Liver (tissue), 9 donors: ENCODE data around the gene FMN1. TPM values are rescaled to one million over a fixed set of nuclear protein-coding genes. Genes with fewer than 3 reads are reported as not detected.
A peak's percentile ranks its signal among the peaks of the same experiment; 100 is the strongest.

Source experiments
- DNase-seq: peaks from one replicate; pipeline ENCODE4 v3.0.0-alpha.2; 2017; ENCODE audit warnings: low spot score
- H3K27ac ChIP-seq, 2 donors: one replicate each; pipeline ENCODE4 v1.7.0; 2013; ENCODE audit warnings: inconsistent platforms in 2 of 2, low read length in 2 of 2, control low read depth in 1 of 2, low read depth in 1 of 2, mild to moderate bottlenecking in 1 of 2
- H3K27me3 ChIP-seq, 4 donors: one replicate each; pipeline versions ENCODE4 v1.6.1 to v1.7.0; 2013; ENCODE audit warnings: low read length in 3 of 4, inconsistent platforms in 1 of 4, mild to moderate bottlenecking in 1 of 4, moderate library complexity in 1 of 4; ENCODE audit not compliant: control insufficient read depth in 4 of 4, insufficient read depth in 4 of 4
- H3K36me3 ChIP-seq, 4 donors: one replicate each; pipeline versions ENCODE4 v1.6.1 to v1.7.0; 2013; ENCODE audit warnings: low read length in 3 of 4, mild to moderate bottlenecking in 3 of 4, low read depth in 1 of 4, moderate library complexity in 1 of 4; ENCODE audit not compliant: control insufficient read depth in 4 of 4, insufficient read depth in 3 of 4
- H3K4me1 ChIP-seq, 4 donors: one replicate each; pipeline versions ENCODE4 v1.6.1 to v1.7.0; 2013; ENCODE audit warnings: low read length in 3 of 4, mild to moderate bottlenecking in 3 of 4, moderate library complexity in 1 of 4; ENCODE audit not compliant: control insufficient read depth in 4 of 4, insufficient read depth in 4 of 4
- H3K4me3 ChIP-seq, 3 donors: one replicate each; pipeline versions ENCODE4 v1.6.1 to v1.7.0; 2013; ENCODE audit warnings: low read length in 3 of 3, control low read depth in 1 of 3, low read depth in 1 of 3, mild to moderate bottlenecking in 1 of 3
- H3K9ac ChIP-seq, 2 donors: one replicate each; pipeline ENCODE4 v1.7.0; 2013; ENCODE audit warnings: low read length in 2 of 2, mild to moderate bottlenecking in 2 of 2, moderate library complexity in 2 of 2, control low read depth in 1 of 2, low read depth in 1 of 2
- H3K9me3 ChIP-seq, 4 donors: one replicate each; pipeline versions ENCODE4 v1.6.1 to v1.7.0; 2013; ENCODE audit warnings: low read length in 3 of 4; ENCODE audit not compliant: control insufficient read depth in 4 of 4
- EGR1 ChIP-seq, 2 donors: IDR thresholded peaks; 2 replicates each; pipeline ENCODE4 v1.6.1; 2016 to 2018; ENCODE audit warnings: antibody characterized with exemption in 2 of 2, low read depth in 2 of 2
- FOXA1 ChIP-seq: IDR thresholded peaks from 2 replicates; pipeline ENCODE4 v1.6.1; 2016; ENCODE audit warnings: antibody characterized with exemption
- FOXA2 ChIP-seq: IDR thresholded peaks from 2 replicates; pipeline ENCODE4 v1.6.1; 2016; ENCODE audit warnings: antibody characterized with exemption
- HNF4A ChIP-seq, 2 donors: conservative IDR thresholded peaks; 2 replicates each; pipeline ENCODE4 v1.6.1; 2016; ENCODE audit warnings: antibody characterized with exemption in 2 of 2, mild to moderate bottlenecking in 2 of 2
- HNF4G ChIP-seq: IDR thresholded peaks from 2 replicates; pipeline ENCODE4 v1.6.1; 2016; ENCODE audit warnings: antibody characterized with exemption
- JUND ChIP-seq, 2 donors: IDR thresholded peaks; 2 replicates each; pipeline ENCODE4 v1.6.1; 2016; ENCODE audit warnings: antibody characterized with exemption in 2 of 2
- NR2F2 ChIP-seq: IDR thresholded peaks from 2 replicates; pipeline ENCODE4 v1.6.1; 2016; ENCODE audit warnings: antibody characterized with exemption
- RAD21 ChIP-seq, 2 donors: IDR thresholded peaks; 2 replicates each; pipeline ENCODE4 v1.6.1; 2016; ENCODE audit warnings: antibody characterized with exemption in 2 of 2, mild to moderate bottlenecking in 2 of 2
- RXRA ChIP-seq, 2 donors: IDR thresholded peaks; 2 replicates each; pipeline ENCODE4 v1.6.1; 2017 to 2018; ENCODE audit warnings: antibody characterized with exemption in 2 of 2, mild to moderate bottlenecking in 1 of 2
- SP1 ChIP-seq: IDR thresholded peaks from 2 replicates; pipeline ENCODE4 v1.6.1; 2018; ENCODE audit warnings: antibody characterized with exemption, mild to moderate bottlenecking
- YY1 ChIP-seq: IDR thresholded peaks from 2 replicates; pipeline ENCODE4 v1.6.1; 2016; ENCODE audit warnings: antibody characterized with exemption, mild to moderate bottlenecking
- WGBS: extraction: QIAGEN DNeasy Blood & Tissue Kit; methylation state at CpG from one replicate; pipeline ENCODE4 v1.1.7; 2013; 5-methylcytosine and 5-hydroxymethylcytosine counted together
- polyA plus RNA-seq, 2 donors: library from polyadenylated mRNA; stranded (reverse) in 1 of 2; unstranded in 1 of 2; fragments of 200-250 nt in 1 of 2; fragments of >200 nt in 1 of 2; fragmentation: Nextera tagmentation in 1 of 2; extraction: Ambion mirVana in 1 of 2; gene quantifications; one replicate each; pipeline versions ENCODE4 v1.2.1 to v1.2.3, GENCODE V29; 2013 to 2015
- total RNA-seq, 2 donors: library from RNA; depleted of rRNA; stranded (reverse); fragments of >200 nt; gene quantifications; one replicate each; pipeline ENCODE4 v1.2.3, GENCODE V29; 2014
- TF ChIP-seq, protein P1 (sequence below): IDR thresholded peaks from 2 replicates; pipeline ENCODE4 v1.6.1; 2016; ENCODE audit warnings: antibody characterized with exemption
- TF ChIP-seq, protein P2 (sequence below): IDR thresholded peaks from 2 replicates; pipeline ENCODE4 v1.6.1; 2016; ENCODE audit warnings: antibody characterized with exemption
- TF ChIP-seq, protein P3 (sequence below): IDR thresholded peaks from 2 replicates; pipeline ENCODE4 v1.6.1; 2016; ENCODE audit warnings: antibody characterized with exemption, mild to moderate bottlenecking
- TF ChIP-seq, protein P4 (sequence below): fragments of 150-350 bp; IDR thresholded peaks from 2 replicates; pipeline ENCODE4 v1.5.1; 2017; ENCODE audit warnings: improper control_type of control experiment, low read depth, low read length; ENCODE audit not compliant: missing input control
- TF ChIP-seq, protein P5 (sequence below): IDR thresholded peaks from 2 replicates; pipeline ENCODE4 v1.6.1; 2016; ENCODE audit warnings: antibody characterized with exemption
- donor health status: healthy.
- donor health status: healthy.
- donor health status: healthy.
- donor health status: healthy.
- donor health status: healthy.

Gene FMN1
- total and polyA plus RNA-seq, 4 donors = 0.21 to 5.4 (median 0.53) TPM

DNA sequence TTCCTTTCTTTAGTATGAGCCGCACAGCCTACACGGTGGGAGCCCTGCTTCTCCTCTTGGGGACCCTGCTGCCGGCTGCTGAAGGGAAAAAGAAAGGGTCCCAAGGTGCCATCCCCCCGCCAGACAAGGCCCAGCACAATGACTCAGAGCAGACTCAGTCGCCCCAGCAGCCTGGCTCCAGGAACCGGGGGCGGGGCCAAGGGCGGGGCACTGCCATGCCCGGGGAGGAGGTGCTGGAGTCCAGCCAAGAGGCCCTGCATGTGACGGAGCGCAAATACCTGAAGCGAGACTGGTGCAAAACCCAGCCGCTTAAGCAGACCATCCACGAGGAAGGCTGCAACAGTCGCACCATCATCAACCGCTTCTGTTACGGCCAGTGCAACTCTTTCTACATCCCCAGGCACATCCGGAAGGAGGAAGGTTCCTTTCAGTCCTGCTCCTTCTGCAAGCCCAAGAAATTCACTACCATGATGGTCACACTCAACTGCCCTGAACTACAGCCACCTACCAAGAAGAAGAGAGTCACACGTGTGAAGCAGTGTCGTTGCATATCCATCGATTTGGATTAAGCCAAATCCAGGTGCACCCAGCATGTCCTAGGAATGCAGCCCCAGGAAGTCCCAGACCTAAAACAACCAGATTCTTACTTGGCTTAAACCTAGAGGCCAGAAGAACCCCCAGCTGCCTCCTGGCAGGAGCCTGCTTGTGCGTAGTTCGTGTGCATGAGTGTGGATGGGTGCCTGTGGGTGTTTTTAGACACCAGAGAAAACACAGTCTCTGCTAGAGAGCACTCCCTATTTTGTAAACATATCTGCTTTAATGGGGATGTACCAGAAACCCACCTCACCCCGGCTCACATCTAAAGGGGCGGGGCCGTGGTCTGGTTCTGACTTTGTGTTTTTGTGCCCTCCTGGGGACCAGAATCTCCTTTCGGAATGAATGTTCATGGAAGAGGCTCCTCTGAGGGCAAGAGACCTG is 463.5 kb downstream of the FMN1 start:
- DNase-seq = peak; percentile 79
- no peaks in the 10 kb centered on the region for H3K36me3 ChIP-seq
- WGBS = 57% methylated on average over 27 of the region's 27 CpGs
- H3K9me3 ChIP-seq = no peaks in the 10 kb centered on the region
- no peak overlapping the region for H3K27ac ChIP-seq
- H3K4me1 ChIP-seq = peaks cover 0 to 26% (median 13%) of the 10 kb centered on the region in 4 donors
- no peaks in the 10 kb centered on the region for H3K27me3 ChIP-seq
- no peak overlapping the region for H3K9ac ChIP-seq
- TF ChIP-seq, protein P1, sequence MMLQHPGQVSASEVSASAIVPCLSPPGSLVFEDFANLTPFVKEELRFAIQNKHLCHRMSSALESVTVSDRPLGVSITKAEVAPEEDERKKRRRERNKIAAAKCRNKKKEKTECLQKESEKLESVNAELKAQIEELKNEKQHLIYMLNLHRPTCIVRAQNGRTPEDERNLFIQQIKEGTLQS = no peak
- TF ChIP-seq HNF4A (conservative IDR thresholded peaks at IDR 0.05) = peak in 1 of 2 donors; percentile 5
- no peak overlapping the region for H3K4me3 ChIP-seq

DNA sequence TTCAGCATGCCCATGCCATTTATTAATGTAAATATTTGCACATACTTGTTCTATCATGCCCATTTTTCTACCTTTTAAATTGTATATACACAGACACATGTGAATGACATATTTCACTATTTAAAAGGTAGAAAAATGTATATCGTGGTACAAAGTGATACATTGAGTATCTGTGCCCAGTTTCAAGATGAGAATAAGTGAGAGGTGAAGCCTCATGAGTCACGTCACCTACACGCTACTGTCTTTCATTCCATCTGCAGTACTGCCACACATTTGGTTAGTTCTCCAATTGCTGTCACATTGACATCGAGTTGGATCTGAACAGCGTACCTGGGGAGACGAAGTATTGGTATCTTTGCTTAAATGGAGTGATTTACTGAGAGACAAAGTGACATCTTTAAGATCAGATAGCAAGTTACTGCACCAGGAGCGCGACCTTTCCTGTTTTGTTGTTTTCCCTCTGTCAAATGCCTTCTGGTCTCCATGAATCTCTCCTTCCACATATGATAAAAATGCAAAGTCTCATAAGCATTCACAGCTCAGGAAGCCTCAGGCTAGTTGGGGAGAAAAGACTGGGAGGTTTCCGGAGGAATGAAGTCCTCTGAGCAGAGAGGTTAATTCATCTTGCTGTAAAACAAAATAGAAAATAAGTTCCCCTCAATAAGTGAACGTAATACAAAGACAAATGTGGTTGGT is 464.7 kb downstream of the FMN1 start:
- H3K4me3 ChIP-seq = no peak overlapping the region
- H3K4me1 ChIP-seq = peaks cover 0 to 26% (median 13%) of the 10 kb centered on the region in 4 donors
- H3K36me3 ChIP-seq = no peaks in the 10 kb centered on the region
- DNase-seq = no peak
- no peaks in the 10 kb centered on the region for H3K9me3 ChIP-seq
- H3K9ac ChIP-seq = no peak overlapping the region
- 91% methylated on average over 10 of the region's 10 CpGs for WGBS
- TF ChIP-seq RXRA (IDR thresholded peaks at IDR 0.05) = no peak
- TF ChIP-seq, protein P2, sequence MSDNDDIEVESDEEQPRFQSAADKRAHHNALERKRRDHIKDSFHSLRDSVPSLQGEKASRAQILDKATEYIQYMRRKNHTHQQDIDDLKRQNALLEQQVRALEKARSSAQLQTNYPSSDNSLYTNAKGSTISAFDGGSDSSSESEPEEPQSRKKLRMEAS = no peak
- TF ChIP-seq JUND (IDR thresholded peaks at IDR 0.05) = no peak
- TF ChIP-seq FOXA2 = no peak
- no peaks in the 10 kb centered on the region for H3K27me3 ChIP-seq
- H3K27ac ChIP-seq = no peak overlapping the region

DNA sequence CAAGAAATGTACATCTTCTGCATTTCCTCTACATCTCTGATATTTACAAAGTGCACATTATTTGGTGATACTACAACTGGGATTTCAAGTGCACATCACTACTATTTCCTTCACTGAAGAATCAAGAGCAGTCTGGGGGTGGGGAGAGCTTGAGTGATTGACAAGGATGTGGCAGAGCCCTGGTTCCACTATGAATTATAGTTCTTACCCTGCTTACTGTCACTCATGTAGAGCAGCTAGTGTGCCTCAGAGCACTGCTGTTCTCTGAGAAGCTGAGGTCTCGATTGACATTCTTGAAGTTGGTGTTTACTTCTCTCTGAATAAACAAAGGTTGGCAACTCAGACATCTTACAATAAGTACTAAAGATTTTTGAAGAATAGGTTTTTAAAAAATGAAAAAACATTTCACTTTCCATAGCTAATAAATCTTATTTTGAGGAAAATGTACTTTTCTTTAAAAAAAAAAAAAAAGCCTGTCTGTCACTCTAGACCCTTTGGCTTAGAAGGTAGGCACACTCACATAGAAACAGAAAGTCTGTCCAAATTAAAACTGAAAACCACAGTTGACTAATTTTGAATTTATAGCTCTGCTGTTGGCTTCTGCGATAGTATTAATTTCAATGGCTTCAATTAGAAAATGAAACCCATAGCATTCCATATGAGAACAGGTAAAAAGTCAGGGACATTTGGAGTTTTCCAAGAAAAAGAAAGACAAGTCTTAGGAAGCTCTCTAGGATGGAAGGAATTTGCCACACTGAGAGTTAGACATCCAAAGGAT is 471.2 kb downstream of the FMN1 start:
- Histone ChIP-seq H3K4me3 (no peak overlapping the region), H3K27ac (no peak overlapping the region), H3K4me1 (peaks cover 4 to 16% (median 14%) of the 10 kb centered on the region in 4 donors), H3K9me3 (no peaks in the 10 kb centered on the region), H3K9ac (no peak overlapping the region), H3K27me3 (peaks cover 0 to 3% (median 0%) of the 10 kb centered on the region in 4 donors), H3K36me3 (no peaks in the 10 kb centered on the region)
- WGBS = 88% methylated on average over 2 of the region's 2 CpGs
- no peak for DNase-seq
- no peak for TF ChIP-seq FOXA1
- TF ChIP-seq, protein P3, sequence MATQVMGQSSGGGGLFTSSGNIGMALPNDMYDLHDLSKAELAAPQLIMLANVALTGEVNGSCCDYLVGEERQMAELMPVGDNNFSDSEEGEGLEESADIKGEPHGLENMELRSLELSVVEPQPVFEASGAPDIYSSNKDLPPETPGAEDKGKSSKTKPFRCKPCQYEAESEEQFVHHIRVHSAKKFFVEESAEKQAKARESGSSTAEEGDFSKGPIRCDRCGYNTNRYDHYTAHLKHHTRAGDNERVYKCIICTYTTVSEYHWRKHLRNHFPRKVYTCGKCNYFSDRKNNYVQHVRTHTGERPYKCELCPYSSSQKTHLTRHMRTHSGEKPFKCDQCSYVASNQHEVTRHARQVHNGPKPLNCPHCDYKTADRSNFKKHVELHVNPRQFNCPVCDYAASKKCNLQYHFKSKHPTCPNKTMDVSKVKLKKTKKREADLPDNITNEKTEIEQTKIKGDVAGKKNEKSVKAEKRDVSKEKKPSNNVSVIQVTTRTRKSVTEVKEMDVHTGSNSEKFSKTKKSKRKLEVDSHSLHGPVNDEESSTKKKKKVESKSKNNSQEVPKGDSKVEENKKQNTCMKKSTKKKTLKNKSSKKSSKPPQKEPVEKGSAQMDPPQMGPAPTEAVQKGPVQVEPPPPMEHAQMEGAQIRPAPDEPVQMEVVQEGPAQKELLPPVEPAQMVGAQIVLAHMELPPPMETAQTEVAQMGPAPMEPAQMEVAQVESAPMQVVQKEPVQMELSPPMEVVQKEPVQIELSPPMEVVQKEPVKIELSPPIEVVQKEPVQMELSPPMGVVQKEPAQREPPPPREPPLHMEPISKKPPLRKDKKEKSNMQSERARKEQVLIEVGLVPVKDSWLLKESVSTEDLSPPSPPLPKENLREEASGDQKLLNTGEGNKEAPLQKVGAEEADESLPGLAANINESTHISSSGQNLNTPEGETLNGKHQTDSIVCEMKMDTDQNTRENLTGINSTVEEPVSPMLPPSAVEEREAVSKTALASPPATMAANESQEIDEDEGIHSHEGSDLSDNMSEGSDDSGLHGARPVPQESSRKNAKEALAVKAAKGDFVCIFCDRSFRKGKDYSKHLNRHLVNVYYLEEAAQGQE = no peak
- TF ChIP-seq, protein P4, sequence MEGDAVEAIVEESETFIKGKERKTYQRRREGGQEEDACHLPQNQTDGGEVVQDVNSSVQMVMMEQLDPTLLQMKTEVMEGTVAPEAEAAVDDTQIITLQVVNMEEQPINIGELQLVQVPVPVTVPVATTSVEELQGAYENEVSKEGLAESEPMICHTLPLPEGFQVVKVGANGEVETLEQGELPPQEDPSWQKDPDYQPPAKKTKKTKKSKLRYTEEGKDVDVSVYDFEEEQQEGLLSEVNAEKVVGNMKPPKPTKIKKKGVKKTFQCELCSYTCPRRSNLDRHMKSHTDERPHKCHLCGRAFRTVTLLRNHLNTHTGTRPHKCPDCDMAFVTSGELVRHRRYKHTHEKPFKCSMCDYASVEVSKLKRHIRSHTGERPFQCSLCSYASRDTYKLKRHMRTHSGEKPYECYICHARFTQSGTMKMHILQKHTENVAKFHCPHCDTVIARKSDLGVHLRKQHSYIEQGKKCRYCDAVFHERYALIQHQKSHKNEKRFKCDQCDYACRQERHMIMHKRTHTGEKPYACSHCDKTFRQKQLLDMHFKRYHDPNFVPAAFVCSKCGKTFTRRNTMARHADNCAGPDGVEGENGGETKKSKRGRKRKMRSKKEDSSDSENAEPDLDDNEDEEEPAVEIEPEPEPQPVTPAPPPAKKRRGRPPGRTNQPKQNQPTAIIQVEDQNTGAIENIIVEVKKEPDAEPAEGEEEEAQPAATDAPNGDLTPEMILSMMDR = no peak
- TF ChIP-seq YY1 = no peak
- TF ChIP-seq, protein P5, sequence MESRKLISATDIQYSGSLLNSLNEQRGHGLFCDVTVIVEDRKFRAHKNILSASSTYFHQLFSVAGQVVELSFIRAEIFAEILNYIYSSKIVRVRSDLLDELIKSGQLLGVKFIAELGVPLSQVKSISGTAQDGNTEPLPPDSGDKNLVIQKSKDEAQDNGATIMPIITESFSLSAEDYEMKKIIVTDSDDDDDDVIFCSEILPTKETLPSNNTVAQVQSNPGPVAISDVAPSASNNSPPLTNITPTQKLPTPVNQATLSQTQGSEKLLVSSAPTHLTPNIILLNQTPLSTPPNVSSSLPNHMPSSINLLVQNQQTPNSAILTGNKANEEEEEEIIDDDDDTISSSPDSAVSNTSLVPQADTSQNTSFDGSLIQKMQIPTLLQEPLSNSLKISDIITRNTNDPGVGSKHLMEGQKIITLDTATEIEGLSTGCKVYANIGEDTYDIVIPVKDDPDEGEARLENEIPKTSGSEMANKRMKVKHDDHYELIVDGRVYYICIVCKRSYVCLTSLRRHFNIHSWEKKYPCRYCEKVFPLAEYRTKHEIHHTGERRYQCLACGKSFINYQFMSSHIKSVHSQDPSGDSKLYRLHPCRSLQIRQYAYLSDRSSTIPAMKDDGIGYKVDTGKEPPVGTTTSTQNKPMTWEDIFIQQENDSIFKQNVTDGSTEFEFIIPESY = no peak
- TF ChIP-seq JUND (IDR thresholded peaks at IDR 0.05) = no peak
- TF ChIP-seq RAD21 (IDR thresholded peaks at IDR 0.05) = no peak
- no peak for TF ChIP-seq EGR1 (IDR thresholded peaks at IDR 0.05; ENCODE audit: low read depth in 2 of 2)
- TF ChIP-seq RXRA (IDR thresholded peaks at IDR 0.05) = no peak
- no peak for TF ChIP-seq SP1
- no peak for TF ChIP-seq NR2F2
- no peak for TF ChIP-seq HNF4G
- TF ChIP-seq, protein P2 = no peak
